Neural progenitor cell (in vitro differentiated cells): ENCODE data around the gene SH3BGRL3.

ENCODE experiments used
- EZH2 ChIP-seq: fragments of 200-600 bp; sonication (generic); IDR thresholded peaks from 2 replicates; pipeline ENCODE4 v1.6.1; 2017; ENCODE audit warnings: antibody characterized with exemption, mild to moderate bottlenecking, moderate library complexity
- EZH2phosphoT487 ChIP-seq: fragments of 200-600 bp; sonication (generic); IDR thresholded peaks from 2 replicates; pipeline ENCODE4 v1.6.1; 2017; ENCODE audit warnings: antibody characterized with exemption
- TF ChIP-seq, protein P1 (sequence below): fragments of 200-600 bp; sonication (generic); IDR thresholded peaks from 2 replicates; pipeline ENCODE4 v1.5.1; 2017; ENCODE audit warnings: antibody characterized with exemption, mild to moderate bottlenecking

DNA sequence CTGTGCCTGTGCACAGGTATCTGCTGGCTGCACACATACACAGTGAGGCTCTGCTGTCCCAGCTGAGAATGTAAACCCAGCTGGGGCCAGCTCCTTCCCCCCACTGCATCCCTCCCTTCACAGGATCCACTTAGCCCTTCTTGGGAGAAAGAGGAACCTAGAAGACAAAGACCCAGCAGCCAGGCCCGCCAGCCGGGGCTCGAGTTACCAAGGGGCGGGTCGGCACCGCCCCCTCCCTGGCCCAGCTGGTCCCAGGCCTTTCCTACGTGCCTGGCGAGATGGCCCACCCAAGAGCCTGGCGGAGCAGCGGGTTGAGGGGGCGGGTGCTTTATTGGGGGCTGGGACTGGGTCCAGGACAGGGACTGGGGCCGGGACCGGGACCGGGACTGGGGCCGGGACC lies 2.1 kb downstream of the SH3BGRL3 start:
- no peak for TF ChIP-seq EZH2
- TF ChIP-seq, protein P1, sequence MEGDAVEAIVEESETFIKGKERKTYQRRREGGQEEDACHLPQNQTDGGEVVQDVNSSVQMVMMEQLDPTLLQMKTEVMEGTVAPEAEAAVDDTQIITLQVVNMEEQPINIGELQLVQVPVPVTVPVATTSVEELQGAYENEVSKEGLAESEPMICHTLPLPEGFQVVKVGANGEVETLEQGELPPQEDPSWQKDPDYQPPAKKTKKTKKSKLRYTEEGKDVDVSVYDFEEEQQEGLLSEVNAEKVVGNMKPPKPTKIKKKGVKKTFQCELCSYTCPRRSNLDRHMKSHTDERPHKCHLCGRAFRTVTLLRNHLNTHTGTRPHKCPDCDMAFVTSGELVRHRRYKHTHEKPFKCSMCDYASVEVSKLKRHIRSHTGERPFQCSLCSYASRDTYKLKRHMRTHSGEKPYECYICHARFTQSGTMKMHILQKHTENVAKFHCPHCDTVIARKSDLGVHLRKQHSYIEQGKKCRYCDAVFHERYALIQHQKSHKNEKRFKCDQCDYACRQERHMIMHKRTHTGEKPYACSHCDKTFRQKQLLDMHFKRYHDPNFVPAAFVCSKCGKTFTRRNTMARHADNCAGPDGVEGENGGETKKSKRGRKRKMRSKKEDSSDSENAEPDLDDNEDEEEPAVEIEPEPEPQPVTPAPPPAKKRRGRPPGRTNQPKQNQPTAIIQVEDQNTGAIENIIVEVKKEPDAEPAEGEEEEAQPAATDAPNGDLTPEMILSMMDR: no peak
- TF ChIP-seq EZH2phosphoT487: no peak
